GM18511 (cell line): ENCODE results near the gene CAMK1.
"Not testable (repeated sequence)": the region's sequence is repeated elsewhere in the genome, so short reads cannot be mapped to it uniquely, and the experiment has no call there.

Source experiments
- ATAC-seq: cut with Tn5 transposase; IDR thresholded peaks from one replicate; pipeline ENCODE4 v1.9.1; 2021; ENCODE audit warnings: mild to moderate bottlenecking, moderate library complexity; ENCODE audit not compliant: unreplicated experiment

CAMK1 gene

DNA sequence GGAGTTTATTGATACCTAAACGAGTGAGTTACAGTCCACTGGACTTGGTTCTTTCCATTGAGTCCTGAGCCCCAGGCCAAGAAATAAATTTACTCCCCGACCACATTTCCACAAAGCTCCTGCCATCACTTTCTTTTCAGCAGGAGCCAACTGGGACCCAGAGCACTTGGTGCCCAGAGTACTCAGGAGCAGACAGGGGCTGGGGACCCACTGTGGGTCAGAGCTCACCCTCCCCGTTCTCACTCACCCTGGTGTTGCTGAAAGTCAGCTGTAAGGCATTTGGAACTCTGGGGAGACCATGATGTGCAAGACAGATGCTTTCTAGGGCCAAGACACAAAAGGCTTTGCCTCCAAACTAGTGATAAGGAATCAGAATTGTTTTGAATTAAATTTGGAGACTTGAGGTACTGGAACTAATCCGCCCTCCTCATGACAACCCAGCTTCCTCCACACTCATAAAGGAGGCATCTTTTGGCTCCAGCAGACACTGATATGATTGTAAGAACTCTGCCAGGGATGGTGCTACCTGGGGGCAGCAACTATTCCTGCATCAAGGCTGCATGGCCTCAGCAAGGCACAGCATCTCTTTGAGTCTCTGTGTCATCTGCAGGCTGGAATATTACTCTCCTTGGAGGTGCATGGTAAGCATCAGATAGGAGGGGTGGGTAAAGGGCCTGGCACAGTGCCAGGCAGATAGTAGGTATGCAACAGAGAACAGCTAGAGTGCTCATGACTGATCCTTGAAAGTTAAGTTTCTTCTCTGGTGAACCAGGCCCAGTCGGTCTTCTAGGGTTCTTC lies 7.3 kb upstream of the CAMK1 start:
- ATAC-seq: no peak

GRCh38 chr3:9771007-9771406 lies 1.3 kb upstream of the CAMK1 start:
- ATAC-seq: not testable (repeated sequence)

- ATAC-seq: no peak
Measured at GRCh38 chr3:9770276-9770812, 597 bp upstream of the CAMK1 start.

DNA sequence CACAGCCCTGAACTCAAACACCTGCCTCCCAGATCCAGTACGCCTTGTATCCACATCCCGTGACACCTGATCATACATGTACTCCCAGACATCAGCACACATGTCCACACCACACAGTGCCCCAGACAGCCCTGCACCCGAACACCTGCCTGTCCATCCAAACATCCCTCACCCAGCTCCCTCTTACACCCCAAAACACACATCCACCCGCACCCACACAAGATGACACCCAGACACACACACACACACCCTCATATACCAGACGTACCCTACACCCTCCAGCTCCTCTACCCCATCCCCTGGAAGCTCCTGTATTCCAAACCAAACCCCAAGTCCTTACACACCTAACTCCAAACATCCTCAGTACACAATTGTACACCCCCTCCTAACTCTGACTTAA lies 735 bp downstream of the CAMK1 start:
- ATAC-seq: no peak

GRCh38 chr3:9768141-9768775 lies 1.5 kb downstream of the CAMK1 start:
- ATAC-seq: no peak

GRCh38 chr3:9767418-9767817 lies 2.3 kb downstream of the CAMK1 start:
- no peak for ATAC-seq

DNA sequence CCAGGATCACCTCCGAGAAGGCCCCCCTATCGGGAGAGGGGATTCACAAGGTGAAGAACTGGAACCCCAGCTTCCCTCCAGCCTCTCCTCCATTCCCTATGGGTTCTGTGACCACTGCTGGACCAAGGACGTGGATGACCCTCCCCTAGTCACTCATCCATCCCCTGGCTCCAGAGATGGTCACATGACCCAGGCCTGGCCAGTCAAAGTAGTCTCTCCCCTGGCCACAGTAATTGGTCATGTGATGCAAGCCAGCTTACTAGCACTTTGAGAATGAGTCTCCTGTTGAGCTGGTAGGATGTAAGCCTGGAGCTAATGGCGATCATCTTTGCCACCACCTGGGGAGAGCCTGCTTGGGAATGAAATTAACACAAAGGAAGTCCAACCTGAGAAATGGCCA lies 3.9 kb downstream of the CAMK1 start:
- ATAC-seq: no peak

DNA sequence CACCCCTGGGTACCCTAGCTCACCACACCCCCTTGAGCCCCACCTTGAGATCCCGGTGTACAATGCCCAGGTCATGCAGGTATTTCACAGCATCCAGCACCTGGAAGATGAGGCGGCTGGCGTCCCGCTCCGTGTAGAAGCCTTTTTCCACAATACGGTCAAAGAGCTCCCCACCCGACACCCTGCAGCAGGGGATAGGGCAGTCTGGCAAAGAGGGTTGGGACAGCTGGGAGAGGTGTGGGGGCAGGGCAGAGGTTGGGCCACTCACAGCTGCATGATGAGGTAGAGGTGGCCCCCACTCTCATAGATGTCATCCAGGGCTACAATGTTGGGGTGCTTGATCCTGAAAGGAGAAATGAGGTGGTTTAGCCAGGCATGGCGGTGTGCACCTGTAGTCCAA lies 6.9 kb downstream of the CAMK1 start:
- no peak for ATAC-seq

GRCh38 chr3:9761919-9762318 lies 7.8 kb downstream of the CAMK1 start:
- no peak for ATAC-seq

GRCh38 chr3:9760779-9761505 lies 8.8 kb downstream of the CAMK1 start:
- no peak for ATAC-seq

DNA sequence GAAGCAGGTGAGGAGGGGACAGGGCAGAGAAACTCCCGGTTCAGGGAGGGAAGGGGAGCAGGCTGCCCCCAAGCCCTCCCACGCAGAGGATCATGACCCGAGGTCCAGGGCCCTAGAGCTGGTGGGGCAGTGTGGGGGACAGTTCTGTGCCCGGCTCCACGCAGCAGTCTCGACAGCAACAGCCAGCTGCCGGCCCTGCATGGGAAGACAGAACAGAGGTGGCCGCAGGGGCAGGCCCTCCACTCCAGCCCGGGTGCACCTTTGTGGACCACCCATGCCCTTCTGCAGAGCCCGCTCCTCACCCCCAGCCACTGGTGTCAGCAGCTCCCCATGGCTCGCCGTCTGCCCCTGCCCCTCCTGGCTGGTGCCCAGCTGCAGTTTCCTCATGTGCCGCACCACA lies 12.3 kb downstream of the CAMK1 start:
- ATAC-seq: no peak

- no peak for ATAC-seq
Measured at GRCh38 chr3:9754678-9755077, 15.1 kb downstream of the CAMK1 start.

DNA sequence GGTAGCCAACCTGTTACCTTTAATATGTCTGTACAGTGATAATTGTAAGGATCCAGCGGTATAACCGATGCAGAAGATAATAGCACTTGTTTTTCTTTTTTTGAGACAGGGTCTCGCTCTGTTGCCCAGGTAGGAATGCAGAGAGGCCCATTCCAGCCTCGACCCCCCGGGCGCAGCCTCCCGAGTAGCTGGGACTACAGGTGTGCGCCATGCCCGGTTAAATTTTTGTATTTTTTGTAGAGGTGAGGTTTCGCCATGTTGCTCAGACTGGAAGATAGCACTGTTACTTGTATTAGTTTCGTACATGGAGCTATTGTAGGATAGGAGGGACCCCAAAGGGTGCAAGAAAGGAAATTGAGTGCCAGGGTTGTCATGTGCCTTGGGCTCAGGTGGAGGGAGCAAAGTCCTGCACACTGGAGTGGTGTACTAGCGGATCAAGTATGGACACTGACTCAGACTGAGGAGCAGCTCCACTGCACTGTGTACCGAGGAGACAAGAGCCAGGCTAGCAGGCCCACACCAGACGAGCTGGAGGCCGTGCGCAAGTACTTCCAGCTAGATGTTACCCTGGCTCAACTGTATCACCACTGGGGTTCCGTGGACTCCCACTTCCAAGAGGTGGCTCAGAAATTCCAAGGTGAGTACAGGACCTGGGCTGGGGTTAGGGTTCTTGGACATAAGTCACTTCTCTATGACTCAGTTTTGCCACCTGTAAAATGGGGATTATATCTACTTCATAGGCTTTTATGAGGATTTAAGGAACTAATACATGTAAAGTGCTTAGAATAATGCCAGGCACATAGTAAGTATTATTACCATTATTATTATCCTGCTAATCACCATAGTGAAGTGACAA lies 19.0 kb downstream of the CAMK1 start:
- no peak for ATAC-seq

DNA sequence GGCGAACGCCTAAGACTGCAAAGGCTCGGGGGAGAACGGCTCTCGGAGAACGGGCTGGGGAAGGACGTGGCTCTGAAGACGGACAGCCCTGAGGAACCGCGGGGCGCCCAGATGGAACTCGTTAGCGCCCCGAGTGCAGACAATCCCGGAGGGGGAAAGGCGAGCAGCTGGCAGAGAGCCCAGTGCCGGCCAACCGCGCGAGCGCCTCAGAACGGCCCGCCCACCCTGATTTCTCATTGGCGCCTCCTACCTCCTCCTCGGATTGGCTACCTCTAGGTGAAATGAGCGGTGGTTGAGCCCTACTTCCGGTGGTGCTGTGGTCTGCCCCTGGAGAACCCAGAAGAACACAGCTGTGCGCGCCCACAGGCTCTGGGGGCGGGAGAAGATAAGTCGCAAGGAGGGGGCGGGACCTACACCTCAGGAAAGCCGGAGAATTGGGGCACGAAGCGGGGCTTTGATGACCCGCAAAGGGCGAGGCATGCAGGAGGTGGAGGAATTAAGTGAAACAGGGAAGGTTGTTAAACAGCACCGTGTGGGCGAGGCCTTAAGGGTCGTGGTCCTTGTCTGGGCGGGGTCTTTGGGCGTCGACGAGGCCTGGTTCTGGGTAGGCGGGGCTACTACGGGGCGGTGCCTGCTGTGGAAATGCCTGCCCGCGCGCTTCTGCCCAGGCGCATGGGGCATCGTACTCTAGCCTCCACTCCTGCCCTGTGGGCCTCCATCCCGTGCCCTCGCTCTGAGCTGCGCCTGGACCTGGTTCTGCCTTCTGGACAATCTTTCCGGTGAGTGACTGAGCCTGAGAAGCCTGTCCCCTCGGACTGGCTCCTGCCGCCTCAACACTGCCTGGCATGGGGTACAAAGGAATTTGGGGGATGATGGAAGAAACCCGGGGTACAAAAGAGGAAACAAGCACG lies 19.8 kb downstream of the CAMK1 start, which contains the start of gene OGG1:
TSS of gene OGG1 (plus strand) at position 308 of the 911 bp plus-strand sequence. CDS start at position 643, 335 bp downstream.
- peak; percentile 95 for ATAC-seq

DNA sequence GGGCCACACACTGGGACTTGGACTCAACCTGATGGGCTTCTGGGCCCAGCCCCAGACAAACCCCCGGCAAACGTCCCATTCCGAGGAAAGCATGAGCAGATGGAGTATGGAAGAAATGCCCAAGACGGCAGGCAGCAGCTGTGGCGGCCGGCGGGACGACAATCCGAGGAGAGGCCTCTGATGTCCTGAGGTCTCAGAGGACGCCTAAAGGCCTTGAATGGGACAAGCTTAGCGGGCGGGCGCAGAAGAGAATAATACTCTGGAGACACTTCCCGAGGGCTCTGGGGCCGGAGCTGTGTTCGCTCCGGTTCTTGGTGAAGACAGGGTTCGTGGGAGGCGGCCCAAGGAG lies 20.5 kb downstream of the CAMK1 start:
- ATAC-seq: no peak

- ATAC-seq: no peak
Measured at GRCh38 chr3:9748031-9748430, 21.7 kb downstream of the CAMK1 start.

GRCh38 chr3:9747267-9747666 lies 22.5 kb downstream of the CAMK1 start:
- ATAC-seq: no peak

- ATAC-seq: no peak
Measured at GRCh38 chr3:9746330-9746729, 23.4 kb downstream of the CAMK1 start.

- no peak for ATAC-seq
Measured at GRCh38 chr3:9745521-9745920, 24.2 kb downstream of the CAMK1 start.

DNA sequence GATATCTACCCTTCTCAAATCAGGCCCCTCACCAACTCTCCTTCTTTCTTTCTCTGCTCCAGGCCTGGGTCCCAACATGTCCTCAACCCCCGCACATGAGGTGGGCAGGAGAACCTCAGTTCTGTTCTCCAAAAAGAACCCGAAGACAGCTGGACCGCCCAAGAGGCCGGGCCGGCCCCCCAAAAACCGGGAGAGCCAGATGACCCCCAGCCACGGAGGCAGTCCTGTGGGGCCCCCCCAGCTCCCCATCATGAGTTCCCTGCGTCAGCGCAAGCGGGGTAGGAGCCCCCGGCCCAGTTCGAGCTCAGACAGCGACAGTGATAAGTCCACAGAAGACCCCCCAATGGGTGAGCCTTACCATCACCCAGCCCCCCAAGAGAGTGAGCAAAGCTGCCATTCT lies 25.6 kb downstream of the CAMK1 start:
- ATAC-seq: no peak
